ENCODE measurements around the gene OAS2.
A peak's percentile ranks its signal among the peaks of the same experiment; 100 is the strongest.

Gene OAS2

GRCh38 chr12:112989806-112990205 lies 11.5 kb downstream of the OAS2 start:
- no peak for TF ChIP-seq CTCF (IDR thresholded peaks at IDR 0.05)
- no peak overlapping the region for H3K4me3 ChIP-seq (ENCODE audit: low read depth, low read length)
- H3K27ac ChIP-seq = no peak overlapping the region
- no peak overlapping the region for H3K4me2 ChIP-seq (ENCODE audit: low read length)
- H3K9ac ChIP-seq = no peak overlapping the region
- no peaks in the 10 kb centered on the region for H3K79me2 ChIP-seq
- H3K36me3 ChIP-seq (ENCODE audit: control insufficient read depth, insufficient read depth, low read length) = no peaks in the 10 kb centered on the region
- H3K9me3 ChIP-seq (ENCODE audit: control insufficient read depth, low read length) = no peaks in the 10 kb centered on the region
- H3K27me3 ChIP-seq (ENCODE audit: control insufficient read depth, insufficient read depth, low read length) = no peaks in the 10 kb centered on the region
- no peaks in the 10 kb centered on the region for H3K4me1 ChIP-seq
- no peak overlapping the region for H2AFZ ChIP-seq

GRCh38 chr12:112992541-112993398 lies 14.5 kb downstream of the OAS2 start:
- Histone ChIP-seq H3K27me3 (ENCODE audit: control insufficient read depth, insufficient read depth, low read length) (no peaks in the 10 kb centered on the region), H2AFZ (no peak overlapping the region), H3K79me2 (no peaks in the 10 kb centered on the region), H3K27ac (peak overlapping the region; percentile 9), H3K4me3 (ENCODE audit: low read depth, low read length) (no peak overlapping the region), H3K9ac (no peak overlapping the region), H3K36me3 (ENCODE audit: control insufficient read depth, insufficient read depth, low read length) (no peaks in the 10 kb centered on the region), H3K4me1 (no peaks in the 10 kb centered on the region), H3K9me3 (ENCODE audit: control insufficient read depth, low read length) (no peaks in the 10 kb centered on the region), H3K4me2 (ENCODE audit: low read length) (no peak overlapping the region)
- peak; percentile 97 for TF ChIP-seq CTCF (IDR thresholded peaks at IDR 0.05)

DNA sequence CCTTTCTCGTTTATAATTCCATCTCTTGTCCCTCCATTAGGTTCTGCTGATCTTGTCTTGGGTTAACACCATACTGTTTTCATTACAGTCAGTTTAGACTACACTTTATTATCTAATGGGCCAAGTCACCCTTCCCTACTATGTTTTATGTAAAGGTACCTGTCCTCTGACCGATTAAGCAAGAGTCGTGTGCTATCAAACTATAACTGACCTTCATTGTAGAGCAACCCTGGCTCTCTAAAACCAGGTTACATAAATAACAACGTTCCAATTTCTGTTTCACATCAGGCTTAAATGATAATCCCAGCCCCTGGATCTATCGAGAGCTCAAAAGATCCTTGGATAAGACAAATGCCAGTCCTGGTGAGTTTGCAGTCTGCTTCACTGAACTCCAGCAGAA lies 16.7 kb downstream of the OAS2 start:
- no peak overlapping the region for H3K4me2 ChIP-seq (ENCODE audit: low read length)
- no peaks in the 10 kb centered on the region for H3K27me3 ChIP-seq (ENCODE audit: control insufficient read depth, insufficient read depth, low read length)
- H3K36me3 ChIP-seq (ENCODE audit: control insufficient read depth, insufficient read depth, low read length) = no peaks in the 10 kb centered on the region
- H2AFZ ChIP-seq = no peak overlapping the region
- H3K27ac ChIP-seq = no peak overlapping the region
- H3K4me1 ChIP-seq = no peaks in the 10 kb centered on the region
- H3K4me3 ChIP-seq (ENCODE audit: low read depth, low read length) = no peak overlapping the region
- H3K9me3 ChIP-seq (ENCODE audit: control insufficient read depth, low read length) = no peaks in the 10 kb centered on the region
- no peaks in the 10 kb centered on the region for H3K79me2 ChIP-seq
- no peak for TF ChIP-seq CTCF (IDR thresholded peaks at IDR 0.05)
- no peak overlapping the region for H3K9ac ChIP-seq

- Histone ChIP-seq H3K79me2 (no peaks in the 10 kb centered on the region), H3K27me3 (ENCODE audit: control insufficient read depth, insufficient read depth, low read length) (no peaks in the 10 kb centered on the region), H3K9me3 (ENCODE audit: control insufficient read depth, low read length) (no peaks in the 10 kb centered on the region), H3K4me3 (ENCODE audit: low read depth, low read length) (no peak overlapping the region), H3K4me2 (ENCODE audit: low read length) (no peak overlapping the region), H2AFZ (no peak overlapping the region), H3K27ac (no peak overlapping the region), H3K4me1 (no peaks in the 10 kb centered on the region), H3K36me3 (ENCODE audit: control insufficient read depth, insufficient read depth, low read length) (no peaks in the 10 kb centered on the region), H3K9ac (no peak overlapping the region)
- TF ChIP-seq CTCF (IDR thresholded peaks at IDR 0.05) = no peak
These were observed 18.2 kb downstream of the OAS2 start for GRCh38 chr12:112996501-112996900.

DNA sequence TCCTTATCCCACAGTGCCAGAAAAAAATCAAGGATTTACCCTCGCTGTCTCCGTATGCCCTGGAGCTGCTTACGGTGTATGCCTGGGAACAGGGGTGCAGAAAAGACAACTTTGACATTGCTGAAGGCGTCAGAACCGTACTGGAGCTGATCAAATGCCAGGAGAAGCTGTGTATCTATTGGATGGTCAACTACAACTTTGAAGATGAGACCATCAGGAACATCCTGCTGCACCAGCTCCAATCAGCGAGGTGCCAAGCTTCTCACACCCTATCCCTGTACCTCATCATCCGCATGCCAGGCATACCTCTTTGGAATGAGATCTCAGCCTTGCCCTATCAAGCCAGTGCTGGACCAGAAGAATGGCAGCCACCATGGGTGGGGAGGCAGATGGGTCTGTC lies 19.2 kb downstream of the OAS2 start:
- Histone ChIP-seq H2AFZ (no peak overlapping the region), H3K27me3 (ENCODE audit: control insufficient read depth, insufficient read depth, low read length) (no peaks in the 10 kb centered on the region), H3K9ac (no peak overlapping the region), H3K4me2 (ENCODE audit: low read length) (no peak overlapping the region), H3K4me3 (ENCODE audit: low read depth, low read length) (no peak overlapping the region), H3K79me2 (no peaks in the 10 kb centered on the region), H3K4me1 (no peaks in the 10 kb centered on the region), H3K9me3 (ENCODE audit: control insufficient read depth, low read length) (no peaks in the 10 kb centered on the region), H3K36me3 (ENCODE audit: control insufficient read depth, insufficient read depth, low read length) (no peaks in the 10 kb centered on the region), H3K27ac (no peak overlapping the region)
- TF ChIP-seq CTCF (IDR thresholded peaks at IDR 0.05) = no peak
